ENCODE measurements around the gene CENPX. TPM values are rescaled to one million over a fixed set of nuclear protein-coding genes. Genes with fewer than 3 reads are reported as not detected.

Gene CENPX
- total and polyA plus RNA-seq, 2 of the 13 experiments (the other 11 are each of a cell fraction or from before 2014, with no cell fraction given), result 92.7 to 170 TPM

DNA sequence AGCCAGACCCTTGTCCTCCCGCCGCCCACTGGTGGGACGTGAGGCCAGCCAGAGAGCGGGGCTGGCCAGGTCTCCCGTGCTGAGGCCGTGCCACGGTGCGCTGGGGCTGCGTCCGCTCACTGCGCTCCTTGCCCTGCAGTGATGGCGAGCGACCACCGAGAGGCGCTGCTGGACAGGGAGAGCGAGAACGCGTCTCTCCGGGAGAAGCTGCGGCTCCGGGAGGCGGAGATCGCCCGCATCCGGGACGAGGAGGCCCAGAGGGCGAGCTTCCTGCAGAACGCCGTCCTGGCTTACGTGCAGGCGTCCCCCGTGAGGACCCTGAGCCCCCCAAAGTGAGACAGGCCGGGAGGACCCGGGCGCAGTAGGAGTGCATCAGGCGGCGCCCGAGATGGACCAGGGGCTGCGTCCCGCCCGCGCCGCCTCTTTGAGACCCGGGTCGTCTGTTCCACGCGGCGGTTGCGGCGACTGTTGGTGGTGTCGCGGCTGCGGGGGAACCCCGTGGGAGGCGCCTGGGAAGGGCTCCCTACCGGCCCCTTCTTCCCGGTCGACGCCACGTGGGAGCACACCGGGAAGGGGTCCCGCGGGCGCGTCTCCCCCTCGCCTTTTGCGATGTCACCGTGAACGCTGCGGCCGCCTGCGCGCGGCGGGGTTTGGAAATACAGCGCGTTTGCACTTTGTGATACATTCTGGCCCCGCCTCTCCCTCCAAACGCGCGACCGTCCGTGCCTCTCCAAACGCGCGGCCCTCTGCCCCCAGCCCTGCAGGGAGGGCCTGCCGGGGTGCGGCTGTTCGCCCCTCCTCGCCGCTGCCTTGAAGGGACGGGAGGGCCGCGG lies 8.0 kb upstream of the CENPX start (continued):
- TF ChIP-seq SP4 (CRISPR knock-in tag; IDR thresholded peaks at IDR 0.05), result no peak
- TF ChIP-seq, protein P1, sequence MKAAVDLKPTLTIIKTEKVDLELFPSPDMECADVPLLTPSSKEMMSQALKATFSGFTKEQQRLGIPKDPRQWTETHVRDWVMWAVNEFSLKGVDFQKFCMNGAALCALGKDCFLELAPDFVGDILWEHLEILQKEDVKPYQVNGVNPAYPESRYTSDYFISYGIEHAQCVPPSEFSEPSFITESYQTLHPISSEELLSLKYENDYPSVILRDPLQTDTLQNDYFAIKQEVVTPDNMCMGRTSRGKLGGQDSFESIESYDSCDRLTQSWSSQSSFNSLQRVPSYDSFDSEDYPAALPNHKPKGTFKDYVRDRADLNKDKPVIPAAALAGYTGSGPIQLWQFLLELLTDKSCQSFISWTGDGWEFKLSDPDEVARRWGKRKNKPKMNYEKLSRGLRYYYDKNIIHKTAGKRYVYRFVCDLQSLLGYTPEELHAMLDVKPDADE (CRISPR knock-in tag; IDR thresholded peaks at IDR 0.05), result no peak
- TF ChIP-seq SYNCRIP (IDR thresholded peaks at IDR 0.05; ENCODE audit: insufficient read depth, low read depth, low read length), result no peak
- TF ChIP-seq PTBP1 (IDR thresholded peaks at IDR 0.05; ENCODE audit: low read depth, low read length, poor library complexity, severe bottlenecking), result peak; percentile 72
- TF ChIP-seq MAZ (IDR thresholded peaks at IDR 0.05; ENCODE audit: borderline replicate concordance, low read depth, low read length), result no peak
- TF ChIP-seq MAZ (CRISPR knock-in tag; IDR thresholded peaks at IDR 0.05; ENCODE audit: low read depth), result peak; percentile 28; the same call in 1 of the 2 replicates
- no peak for TF ChIP-seq SALL2 (CRISPR knock-in tag; IDR thresholded peaks at IDR 0.05)
- no peak for TF ChIP-seq PBX3 (CRISPR knock-in tag; IDR thresholded peaks at IDR 0.05; ENCODE audit: borderline replicate concordance)
- TF ChIP-seq STAG1 (CRISPR knock-in tag; IDR thresholded peaks at IDR 0.05), result peak; percentile 88
- no peak for TF ChIP-seq FOXO4 (CRISPR knock-in tag; conservative IDR thresholded peaks at IDR 0.05)
- TF ChIP-seq PRPF4 (IDR thresholded peaks at IDR 0.05; ENCODE audit: low read depth, low read length, poor library complexity, severe bottlenecking), result no peak
- no peak for TF ChIP-seq MED13 (CRISPR knock-in tag; IDR thresholded peaks at IDR 0.05)
- no peak for TF ChIP-seq ZNF570 (CRISPR knock-in tag; IDR thresholded peaks at IDR 0.05; ENCODE audit: borderline replicate concordance)
- TF ChIP-seq NONO (IDR thresholded peaks at IDR 0.05), result no peak
- 0 out of 2 replicates have a peak, but pooled peaks have one; percentile 33 for TF ChIP-seq NONO (CRISPR knock-in tag; conservative IDR thresholded peaks at IDR 0.05)
- TF ChIP-seq RXRA (CRISPR knock-in tag; IDR thresholded peaks at IDR 0.05), result no peak
- TF ChIP-seq SOX5 (CRISPR knock-in tag; IDR thresholded peaks at IDR 0.05; ENCODE audit: borderline replicate concordance), result no peak
- no peak for TF ChIP-seq GMEB2 (CRISPR knock-in tag; IDR thresholded peaks at IDR 0.05; ENCODE audit: low read depth)
- TF ChIP-seq KAT8 (CRISPR knock-in tag; IDR thresholded peaks at IDR 0.05), result no peak
- no peak for TF ChIP-seq SPEN (CRISPR knock-in tag; IDR thresholded peaks at IDR 0.05; ENCODE audit: low read depth)
- no peak for TF ChIP-seq MYNN (CRISPR knock-in tag; IDR thresholded peaks at IDR 0.05; ENCODE audit: low read depth)
- no peak for TF ChIP-seq ZSCAN31 (CRISPR knock-in tag; IDR thresholded peaks at IDR 0.05; ENCODE audit: low read depth)
- TF ChIP-seq, protein P2, sequence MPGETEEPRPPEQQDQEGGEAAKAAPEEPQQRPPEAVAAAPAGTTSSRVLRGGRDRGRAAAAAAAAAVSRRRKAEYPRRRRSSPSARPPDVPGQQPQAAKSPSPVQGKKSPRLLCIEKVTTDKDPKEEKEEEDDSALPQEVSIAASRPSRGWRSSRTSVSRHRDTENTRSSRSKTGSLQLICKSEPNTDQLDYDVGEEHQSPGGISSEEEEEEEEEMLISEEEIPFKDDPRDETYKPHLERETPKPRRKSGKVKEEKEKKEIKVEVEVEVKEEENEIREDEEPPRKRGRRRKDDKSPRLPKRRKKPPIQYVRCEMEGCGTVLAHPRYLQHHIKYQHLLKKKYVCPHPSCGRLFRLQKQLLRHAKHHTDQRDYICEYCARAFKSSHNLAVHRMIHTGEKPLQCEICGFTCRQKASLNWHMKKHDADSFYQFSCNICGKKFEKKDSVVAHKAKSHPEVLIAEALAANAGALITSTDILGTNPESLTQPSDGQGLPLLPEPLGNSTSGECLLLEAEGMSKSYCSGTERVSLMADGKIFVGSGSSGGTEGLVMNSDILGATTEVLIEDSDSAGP (CRISPR knock-in tag; IDR thresholded peaks at IDR 0.05; ENCODE audit: borderline replicate concordance), result peak; percentile 46; the same call in 1 of the 2 replicates

All from HepG2 (cell line).